CD4-positive, alpha-beta T cell treated with Interleukin-10 for 1 hour (primary cell): ENCODE data around the gene TBP.
A peak's percentile ranks its signal among the peaks of the same experiment; 100 is the strongest.
"Not testable (repeated sequence)": the region's sequence is repeated elsewhere in the genome, so short reads cannot be mapped to it uniquely, and the experiment has no call there.

Experiments used
- DNase-seq: peaks from one replicate; pipeline ENCODE4 v3.0.0-alpha.2; 2020

The TBP gene

DNA sequence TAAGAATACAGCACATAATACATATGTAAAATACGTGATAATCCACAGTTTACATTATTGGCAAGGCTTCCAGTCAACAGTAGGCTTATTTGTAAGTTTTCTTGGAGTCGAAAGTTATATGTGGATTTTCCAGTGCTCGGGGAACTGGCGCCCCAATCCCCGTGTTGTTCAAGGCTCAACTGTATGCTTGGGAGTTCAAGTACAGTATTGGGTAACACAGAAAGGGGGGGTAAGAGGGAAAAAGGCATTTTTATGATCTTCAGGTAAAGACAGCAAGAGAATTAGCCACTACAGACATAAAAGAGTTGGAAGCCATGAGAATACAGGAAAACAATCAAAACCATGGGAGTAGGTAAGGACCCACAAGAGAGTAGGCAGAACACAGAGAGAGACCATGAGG is 17.5 kb upstream of the TBP start:
- no peak for DNase-seq

DNA sequence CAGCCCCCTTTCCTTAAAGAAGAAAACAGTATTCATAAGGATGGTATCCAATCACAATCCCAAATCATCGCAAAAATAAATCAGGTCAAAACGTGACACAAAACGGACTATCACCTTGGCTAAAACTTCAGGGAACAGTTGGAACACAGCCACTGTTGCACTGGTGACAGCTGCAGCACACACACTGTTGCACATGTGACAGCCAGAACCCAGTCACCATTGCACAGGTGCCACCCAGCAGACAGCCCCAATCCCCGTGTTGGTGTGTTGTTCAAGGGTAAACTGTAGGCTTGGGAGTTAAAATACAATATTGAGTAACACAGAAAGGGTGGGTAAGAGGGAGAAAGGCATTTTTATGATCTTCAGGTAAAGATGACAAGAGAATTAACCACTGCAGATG is 16.8 kb upstream of the TBP start:
- DNase-seq, result no peak

DNA sequence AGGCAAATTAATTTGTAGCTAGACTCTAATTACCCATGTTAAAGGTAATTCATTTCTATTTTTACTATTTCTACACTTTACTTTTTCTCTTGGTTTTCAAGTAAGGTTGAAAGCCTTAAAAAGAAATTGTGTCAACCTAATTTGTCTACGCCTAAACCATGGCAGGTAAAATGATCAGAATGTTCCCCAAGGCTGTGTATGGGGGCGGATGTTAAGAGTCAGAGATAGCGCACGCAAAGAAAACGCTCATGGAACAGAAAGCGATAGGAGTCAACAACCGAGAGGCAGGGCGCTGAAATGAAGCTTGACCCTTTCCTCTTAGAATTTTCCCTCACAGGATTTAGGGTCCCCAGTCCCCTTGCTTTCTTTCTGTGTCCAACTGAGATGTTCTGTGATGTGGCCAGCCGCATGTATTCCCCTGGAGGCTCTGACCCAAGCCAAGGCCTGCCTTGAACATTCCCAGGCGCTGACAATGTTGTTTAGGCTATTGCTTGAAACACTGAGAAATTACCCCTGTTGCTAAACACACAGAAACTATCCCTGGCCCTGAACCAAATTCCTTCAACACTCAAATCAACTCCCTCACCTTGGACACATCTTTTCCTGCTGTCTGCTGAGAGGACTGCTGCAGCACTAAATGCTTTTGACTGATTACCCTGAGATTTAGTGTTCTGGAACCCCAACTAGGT is 12.0 kb upstream of the TBP start:
- no peak for DNase-seq

DNA sequence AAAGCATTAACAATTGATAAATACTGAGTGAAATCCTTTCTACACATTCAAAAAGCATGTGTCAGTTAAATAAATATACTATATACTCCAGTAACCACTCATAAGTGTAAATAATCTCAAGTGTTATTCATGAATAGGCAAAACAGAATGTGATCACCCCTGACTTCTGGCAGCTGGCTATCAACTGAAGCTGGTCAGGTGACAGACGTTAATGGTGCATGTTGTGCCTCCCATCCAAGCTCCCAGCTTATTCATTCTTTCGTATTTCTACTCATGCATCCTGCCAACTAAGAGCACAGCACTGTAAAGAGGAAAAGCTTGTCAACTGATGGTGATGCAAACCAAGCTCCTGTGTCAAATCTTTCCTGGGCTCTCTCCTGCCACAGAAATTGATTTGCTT is 8.8 kb upstream of the TBP start:
- no peak for DNase-seq

DNA sequence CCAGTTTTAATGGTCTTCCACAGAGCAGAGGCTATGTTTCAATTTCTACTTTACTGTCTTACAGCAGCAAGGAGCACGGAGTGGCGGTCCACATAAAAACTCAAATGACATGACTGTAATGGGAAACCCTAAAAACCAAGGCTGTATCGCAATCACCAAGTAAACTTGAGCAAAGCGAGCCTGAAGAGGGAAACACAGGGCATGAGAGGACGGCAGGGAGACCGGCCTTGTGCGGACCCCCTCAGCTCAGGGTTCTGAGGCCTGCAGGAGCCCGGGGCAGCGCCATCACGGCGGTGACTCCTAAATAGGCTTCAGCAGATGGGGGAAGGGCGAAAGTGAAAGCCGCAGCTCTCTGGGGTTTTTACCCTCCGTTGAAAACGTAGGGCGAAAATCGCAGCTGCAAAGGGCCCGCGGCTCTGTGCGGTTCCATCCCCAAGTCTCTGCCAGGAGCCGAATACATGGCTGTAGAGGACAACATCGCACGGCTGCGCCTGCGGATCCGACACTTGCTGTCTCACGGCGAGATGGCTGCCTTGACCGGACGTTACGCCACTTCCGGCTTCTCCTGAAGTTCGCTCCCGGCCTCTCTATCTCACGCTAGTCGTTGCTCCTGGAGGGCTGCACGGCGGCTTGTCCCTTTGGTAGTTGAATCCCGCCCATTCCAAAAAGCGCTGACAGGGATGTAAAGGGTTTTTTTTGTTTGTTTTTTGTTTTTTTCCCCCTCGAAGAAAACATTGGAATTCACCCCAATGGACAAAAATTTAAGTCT is 1.2 kb upstream of the TBP start, which contains the start of gene PSMB1:
PSMB1 (minus strand) TSS at position 543 of the 769 bp plus-strand sequence; CDS start at position 478, 65 bp downstream.
- peak; percentile 86 for DNase-seq

DNA sequence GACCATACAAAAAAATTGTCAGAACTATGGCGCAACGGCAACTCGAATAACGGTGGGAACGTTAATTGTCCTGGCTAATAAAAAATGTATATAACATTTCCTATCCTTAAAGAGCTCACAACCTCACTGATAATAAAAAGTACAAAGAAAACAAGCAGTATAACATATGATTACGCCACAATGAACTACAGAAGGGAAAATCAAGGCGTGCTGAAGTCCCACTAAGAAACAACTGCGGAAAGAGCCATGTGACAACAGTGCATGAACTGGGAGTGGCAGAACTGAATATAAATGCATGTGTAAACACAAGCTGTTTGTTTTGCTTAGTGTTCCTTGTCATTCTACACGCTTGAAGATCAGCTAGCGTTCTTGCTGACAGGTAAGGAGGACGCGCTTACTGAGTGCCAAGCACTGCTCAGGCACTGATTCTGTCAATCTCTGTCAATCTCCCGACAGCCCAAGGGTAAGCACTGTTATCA is 596 bp upstream of the TBP start:
- no peak for DNase-seq

DNA sequence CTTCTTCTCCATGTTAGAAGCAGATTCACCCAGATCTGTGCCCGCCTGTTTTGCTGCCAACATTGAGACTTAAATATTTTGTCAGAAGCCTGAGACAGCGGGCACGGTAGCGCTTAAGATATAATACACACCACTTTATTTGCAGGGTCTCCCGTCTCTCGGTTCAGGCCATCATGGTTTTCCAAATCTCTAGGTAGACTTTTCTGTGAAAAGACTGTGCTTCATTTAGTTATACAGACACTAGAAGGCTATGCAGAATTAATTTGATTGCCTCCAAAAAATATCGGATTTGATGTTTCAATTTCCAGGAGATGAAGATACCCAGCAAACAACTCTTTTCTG is 598 bp downstream of the TBP start:
- no peak for DNase-seq

DNA sequence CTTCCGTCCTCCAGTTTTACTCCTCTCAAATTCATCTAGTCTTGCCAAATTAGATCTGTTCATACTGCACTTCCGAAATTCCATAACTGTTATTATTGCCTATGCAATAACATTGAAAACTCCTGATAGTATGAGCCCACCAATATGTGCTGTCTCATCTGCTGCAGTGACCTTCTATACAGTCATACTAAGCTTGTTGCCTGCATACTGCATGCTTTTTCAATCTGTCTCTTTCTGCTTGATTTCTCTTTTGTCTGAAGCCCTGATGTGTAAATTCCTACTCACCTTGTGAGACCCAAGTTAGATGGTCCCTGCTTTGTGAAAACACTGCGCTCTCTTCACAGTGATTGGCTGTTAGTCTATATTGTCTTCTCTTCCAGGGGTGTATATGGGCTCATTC is 1.1 kb downstream of the TBP start:
- DNase-seq, result no peak

DNA sequence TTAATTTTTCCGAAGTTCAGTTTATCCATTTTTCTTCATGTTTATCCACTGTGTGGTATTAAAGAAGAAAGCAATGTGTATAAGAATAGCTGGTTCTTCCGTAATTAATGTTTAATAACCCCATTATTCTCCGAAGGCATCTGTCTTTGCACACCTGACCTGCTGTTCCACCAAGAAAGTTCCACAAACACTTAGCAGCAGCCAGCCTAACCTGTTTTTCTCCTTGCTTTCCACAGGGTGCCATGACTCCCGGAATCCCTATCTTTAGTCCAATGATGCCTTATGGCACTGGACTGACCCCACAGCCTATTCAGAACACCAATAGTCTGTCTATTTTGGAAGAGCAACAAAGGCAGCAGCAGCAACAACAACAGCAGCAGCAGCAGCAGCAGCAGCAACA is 7.4 kb downstream of the TBP start:
- DNase-seq, result no peak

DNA sequence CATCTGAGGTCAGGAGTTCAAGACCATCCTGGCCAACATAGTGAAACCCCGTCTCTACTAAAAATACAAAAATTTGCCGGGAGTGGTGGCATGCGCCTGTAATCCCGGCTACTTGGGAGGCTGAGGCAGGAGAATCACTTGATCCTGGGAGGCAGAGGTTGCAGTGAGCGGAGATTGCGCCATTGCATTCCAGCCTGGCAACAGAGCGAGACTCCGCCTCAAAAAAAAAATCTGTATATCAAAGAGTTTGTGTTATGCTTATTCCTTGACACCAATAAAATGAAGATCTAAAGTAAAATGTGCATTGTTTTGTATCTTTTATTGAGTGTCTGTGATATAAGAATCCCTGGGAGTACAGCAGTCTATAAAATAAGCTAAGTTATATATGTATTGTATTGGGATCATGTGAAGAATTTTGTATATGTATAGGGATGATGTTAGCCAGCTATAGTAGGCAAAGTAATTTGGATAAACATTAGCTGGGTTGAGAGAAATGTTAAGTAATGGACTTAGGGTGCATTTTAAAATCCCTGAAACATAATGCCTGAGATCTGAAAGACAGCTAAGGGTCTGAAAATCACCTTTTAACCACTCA is 10.9 kb downstream of the TBP start:
- DNase-seq, result no peak

DNA sequence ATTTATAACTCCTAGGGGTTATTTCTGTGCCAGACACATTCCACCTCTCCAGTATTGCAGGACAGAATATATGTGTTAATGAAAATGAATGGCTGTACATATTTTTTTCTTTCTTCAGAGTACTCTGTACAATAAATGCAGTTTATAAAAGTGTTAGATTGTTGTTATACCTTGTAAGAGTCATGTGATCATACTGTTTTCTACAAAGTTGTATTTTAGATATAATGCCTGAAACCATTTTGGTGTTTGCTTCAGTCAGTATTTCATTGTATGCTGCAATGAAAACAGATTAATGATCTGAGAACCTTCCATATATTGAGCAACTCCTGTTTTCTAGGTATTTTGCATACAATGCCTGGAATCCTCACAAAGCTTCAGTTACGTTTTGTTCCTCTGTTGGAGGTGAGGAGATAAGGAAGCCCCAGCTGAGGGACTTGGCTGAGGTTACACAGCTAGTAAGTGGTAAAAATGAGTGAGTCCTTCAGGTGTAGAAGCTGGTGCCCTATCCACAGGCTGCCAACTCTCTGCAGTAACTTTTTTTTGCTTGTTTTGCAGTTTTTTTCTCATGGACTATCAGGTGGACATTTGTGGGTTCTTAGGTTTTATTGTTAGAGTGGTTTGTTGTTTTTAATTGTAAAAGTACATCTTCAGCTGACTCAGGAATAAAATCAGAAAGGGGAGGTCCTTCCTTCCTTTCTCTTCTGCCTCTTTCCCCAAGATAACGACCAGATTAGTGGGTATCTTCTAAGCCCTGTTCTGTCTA is 18.7 kb downstream of the TBP start:
- no peak for DNase-seq

DNA sequence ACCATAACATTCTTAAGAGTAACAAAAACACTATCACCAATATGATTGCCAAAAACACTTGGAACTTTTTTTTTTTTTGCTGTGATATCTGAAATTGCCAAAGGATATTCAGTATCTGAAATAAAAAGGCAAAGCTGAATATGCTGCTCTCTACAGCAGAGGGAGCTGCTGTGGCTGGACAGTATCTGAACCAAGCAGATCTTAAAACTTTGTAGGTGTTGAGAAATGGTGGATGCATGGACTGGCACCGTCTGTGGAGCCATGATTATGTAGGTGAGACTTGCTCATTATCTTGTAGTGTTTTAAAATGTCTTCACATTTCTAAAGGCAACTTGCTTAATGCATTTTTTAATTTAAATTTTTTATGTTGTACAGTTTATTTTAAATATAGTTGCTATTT is 21.1 kb downstream of the TBP start:
- DNase-seq, result no peak

DNA sequence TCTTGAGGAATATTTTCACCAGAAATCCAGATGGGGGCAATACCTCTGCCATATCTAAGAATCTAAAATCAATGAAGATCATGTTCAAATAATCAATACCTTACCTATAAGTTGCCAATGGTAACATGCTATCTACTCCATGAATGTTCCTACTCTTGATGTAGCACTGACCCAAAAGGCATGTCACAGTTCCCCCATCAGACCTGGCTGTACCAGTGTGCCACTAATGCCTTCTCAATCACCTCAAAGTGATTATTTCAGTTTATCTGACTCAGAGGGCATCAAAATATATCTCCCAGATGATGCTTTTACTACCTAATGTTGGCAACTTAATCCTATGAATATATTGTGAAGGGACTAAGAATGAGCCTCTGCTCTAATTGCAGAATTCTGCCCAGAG is 24.7 kb downstream of the TBP start:
- no peak for DNase-seq

DNA sequence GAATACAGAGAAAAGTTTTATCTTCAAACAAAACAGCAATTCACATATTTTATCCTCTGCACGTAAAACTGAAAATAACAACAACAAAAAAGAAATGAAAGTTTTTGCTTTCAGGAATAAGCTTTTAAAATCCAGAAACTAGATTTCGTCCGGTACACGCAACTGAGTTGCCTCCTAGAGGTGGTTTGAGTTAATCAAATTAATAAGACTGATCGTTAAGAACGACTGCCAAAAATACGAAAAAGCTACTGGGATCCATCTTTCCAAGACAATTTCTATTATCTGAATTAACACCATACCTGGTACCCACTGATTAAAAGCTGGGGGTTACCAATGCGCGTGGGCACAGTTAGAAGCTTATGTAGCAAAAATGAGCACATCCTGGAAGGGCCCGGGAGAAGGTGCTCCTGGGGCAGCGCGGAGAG is 29.6 kb downstream of the TBP start:
- no peak for DNase-seq

DNA sequence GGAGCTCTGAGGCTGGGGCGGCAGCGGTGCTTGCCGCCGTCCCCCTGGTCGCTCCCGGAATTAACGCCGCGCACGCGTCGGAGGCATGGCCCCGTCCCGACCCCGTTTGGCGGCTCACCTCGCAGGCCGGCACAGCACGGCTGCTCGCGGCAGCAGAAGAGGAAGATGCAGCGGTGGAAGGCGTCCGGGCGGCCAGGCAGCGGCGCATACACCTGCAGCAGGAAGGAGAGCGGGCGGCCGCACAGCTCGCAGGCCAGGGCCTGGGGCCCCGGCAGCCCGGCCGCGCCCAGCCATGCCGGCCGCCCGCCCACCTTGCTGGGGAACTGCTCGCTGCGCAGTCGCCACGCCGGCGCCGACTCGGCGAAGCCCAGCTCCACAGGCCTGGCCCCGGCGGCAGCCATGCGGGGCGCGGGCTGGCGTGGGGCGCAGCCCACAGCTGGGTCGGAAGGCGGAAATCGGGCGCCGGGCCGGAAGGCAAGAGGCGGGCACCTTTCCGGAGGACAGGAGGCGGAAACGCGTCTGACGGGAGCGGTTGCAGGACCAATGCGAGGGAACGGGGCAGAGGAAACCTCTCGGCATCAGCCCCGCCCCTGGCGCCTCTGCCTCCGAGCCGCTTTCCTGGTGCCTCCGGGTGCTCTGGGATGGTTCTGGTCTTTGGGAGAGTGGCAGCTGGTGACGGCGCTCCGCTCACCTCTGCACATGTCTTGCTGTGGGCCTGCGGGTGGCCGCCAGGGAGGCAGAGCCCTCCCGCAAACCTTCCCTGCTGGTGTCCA is 30.2 kb downstream of the TBP start, which contains the start of gene PDCD2:
PDCD2 (minus strand) TSS at position 457 of the 773 bp plus-strand sequence; CDS start at position 401, 56 bp downstream.
- DNase-seq, result peak; percentile 91

DNA sequence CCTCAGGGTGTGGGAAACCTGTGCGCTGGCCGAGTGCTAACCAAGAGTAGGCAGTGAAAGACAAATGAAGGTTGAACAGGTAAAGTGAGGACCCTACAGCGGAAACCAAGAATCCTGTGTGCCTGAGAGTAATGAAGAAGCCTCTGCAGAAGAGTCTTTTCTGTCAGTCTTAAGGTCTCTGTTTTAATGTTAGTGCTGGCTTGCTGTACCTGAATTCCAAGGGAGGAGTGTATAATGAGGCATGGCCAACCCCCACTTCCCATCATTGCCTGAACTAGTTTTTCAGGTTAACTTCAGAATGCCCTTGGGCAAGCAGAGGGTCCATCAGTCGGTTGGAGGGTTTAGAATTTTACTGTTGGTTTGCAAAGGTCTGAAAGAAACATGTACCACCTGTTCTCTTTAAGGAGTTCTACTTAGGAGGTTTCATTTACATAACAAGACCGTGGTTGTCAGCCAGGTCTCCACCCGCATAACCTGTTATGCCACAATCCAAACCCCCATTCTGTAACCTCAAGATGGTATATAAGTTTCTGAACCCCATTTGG is 30.9 kb downstream of the TBP start:
- DNase-seq, result peak; percentile 1

DNA sequence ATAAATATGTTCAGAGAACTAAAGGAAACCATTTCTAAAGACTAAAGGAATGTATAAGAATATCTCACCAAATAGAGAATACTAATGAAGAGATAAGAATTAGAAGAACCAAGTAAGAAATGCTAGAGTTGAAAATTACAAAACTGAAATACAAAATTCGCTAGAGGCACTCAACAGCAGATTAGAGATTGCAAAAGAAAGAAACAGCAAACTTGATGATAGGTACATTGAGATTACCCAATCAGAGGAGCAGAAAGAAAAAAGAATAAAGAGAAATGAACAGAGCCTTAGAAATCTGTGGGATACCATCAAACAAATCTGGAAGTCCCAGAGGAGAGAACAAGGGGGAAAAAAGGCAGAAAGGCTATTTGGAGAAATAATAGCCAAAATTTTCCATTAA is 36.6 kb downstream of the TBP start:
- no peak for DNase-seq

DNA sequence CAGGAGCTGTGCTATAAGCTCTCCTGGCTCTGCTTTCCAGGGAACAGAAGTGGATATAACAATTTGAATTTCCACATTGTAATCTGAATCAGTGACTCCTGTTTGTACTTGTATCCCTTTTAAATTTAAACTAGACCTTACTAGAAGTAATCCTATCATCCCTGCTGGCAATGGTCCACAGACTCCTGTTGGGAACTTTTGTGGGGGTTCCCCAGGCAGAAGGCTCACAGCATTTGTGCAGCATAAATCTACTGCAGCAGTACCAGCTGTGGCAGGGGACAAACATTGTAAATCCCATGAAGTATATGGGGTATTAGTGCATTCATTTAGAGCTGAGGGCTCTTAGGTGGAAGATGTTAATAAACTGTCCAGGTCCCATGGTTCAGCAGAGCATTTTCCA is 42.3 kb downstream of the TBP start:
- no peak for DNase-seq

DNA sequence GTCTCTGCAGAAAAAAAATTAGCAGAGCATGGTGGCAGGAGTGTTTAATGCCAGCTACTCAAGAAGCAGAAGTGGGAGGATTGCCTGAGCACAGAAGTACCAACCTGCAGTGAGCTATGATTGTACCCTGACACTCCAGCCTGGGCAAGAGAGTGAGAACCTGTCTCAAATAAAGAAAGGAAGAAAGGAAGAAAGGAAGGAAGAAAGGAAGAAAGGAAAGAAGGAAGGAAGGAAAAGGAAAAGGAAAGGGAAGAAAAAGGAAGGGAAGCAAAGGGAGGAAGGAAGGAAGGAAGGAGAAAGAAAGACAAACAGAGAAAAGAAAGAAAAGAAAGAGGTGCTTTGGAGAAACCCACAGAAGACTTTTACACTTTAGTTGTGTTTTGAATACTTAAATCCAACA is 43.1 kb downstream of the TBP start:
- DNase-seq, result no peak

DNA sequence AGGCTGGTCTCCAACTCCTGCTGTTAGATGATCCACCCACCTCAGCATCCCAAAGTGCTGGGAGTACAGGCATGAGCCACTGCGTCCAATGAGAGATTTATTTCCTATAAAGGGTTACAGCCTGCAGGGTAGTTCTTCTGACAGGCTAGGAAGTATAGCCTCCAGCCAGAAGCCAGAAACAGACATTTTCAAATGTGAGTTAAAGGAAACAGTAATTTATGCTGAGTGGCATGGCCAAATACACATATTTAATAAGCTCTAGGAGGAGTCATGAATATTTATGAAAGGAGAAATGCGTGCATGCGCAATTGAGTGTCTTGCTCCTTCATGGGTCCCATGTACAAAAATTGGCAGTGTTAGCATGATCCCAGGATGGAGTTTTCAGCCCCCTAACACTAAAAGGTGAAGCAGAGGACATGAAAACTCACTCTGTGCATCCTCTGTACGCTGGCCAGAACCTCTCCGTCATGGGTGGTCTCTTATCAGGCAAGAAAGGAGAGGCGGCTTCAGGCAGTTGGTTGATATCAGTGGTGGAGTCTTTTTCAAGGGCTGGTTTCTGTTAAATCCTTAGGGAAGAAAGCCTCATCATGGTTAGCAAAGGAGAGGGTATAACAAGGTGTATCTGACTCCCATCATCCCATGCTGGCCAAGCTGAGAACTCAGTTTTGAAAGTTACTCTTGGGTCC is 51.5 kb downstream of the TBP start:
- DNase-seq, result no peak

DNA sequence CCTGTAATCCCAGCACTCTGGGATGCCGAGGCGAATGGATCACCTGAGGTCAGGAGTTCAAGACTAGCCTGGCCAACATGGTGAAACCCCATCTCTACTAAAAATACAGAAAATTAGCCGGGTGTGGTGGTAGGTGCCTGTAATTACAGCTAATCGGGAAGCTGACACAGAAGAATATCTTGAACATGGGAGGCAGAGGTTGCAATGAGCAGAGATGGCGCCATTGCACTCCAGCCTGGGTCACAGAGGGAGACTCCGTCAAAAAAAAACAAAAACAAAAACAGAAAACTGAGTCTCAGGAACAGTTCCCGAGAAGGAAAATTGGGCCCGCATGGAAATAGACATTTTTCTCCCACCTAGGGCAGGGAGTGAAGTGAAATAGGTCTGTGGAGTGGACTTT is 55.1 kb downstream of the TBP start:
- DNase-seq, result not testable (repeated sequence)
